Smooth muscle cell (in vitro differentiated cells): Measurements from ENCODE around the gene LIMCH1. TPM values are rescaled to one million over a fixed set of nuclear protein-coding genes. Genes with fewer than 3 reads are reported as not detected.

ENCODE experiments used
- DNase-seq: peaks from one replicate; lab custom pipeline; 2025; ENCODE audit not compliant: unreplicated experiment; lab: John Stamatoyannopoulos, UW
- H2AFZ ChIP-seq: fragments of 200-600 bp; sonication (generic); 2 replicates; pipeline ENCODE4 v1.6.0; 2016; ENCODE audit warnings: antibody characterized with exemption, low read depth, mild to moderate bottlenecking
- H3F3A ChIP-seq: fragments of 200-600 bp; sonication (generic); 2 replicates; pipeline ENCODE4 v1.6.0; 2017; ENCODE audit warnings: antibody characterized with exemption, low read depth
- H3K27ac ChIP-seq: fragments of 200-600 bp; sonication (generic); 2 replicates; pipeline ENCODE4 v1.5.1; 2016; ENCODE audit warnings: low read depth, mild to moderate bottlenecking
- H3K27me3 ChIP-seq: fragments of 200-600 bp; sonication (generic); 2 replicates; pipeline ENCODE4 v1.6.1; 2016; ENCODE audit warnings: low read depth, mild to moderate bottlenecking
- H3K36me3 ChIP-seq: fragments of 200-600 bp; sonication (generic); 2 replicates; pipeline ENCODE4 v1.5.1; 2016; ENCODE audit warnings: low read depth
- H3K4me1 ChIP-seq: fragments of 200-600 bp; sonication (generic); 2 replicates; pipeline ENCODE4 v1.5.1; 2016; ENCODE audit warnings: low read depth
- H3K4me2 ChIP-seq: fragments of 200-600 bp; sonication (generic); 2 replicates; pipeline ENCODE4 v1.6.0; 2016; ENCODE audit warnings: mild to moderate bottlenecking
- H3K4me3 ChIP-seq: fragments of 200-600 bp; sonication (generic); 2 replicates; pipeline ENCODE4 v1.5.1; 2016; ENCODE audit warnings: mild to moderate bottlenecking
- H3K79me2 ChIP-seq: fragments of 200-600 bp; sonication (generic); 2 replicates; pipeline ENCODE4 v1.6.0; 2016; ENCODE audit warnings: low read depth, mild to moderate bottlenecking
- H3K9ac ChIP-seq: fragments of 200-600 bp; sonication (generic); 2 replicates; pipeline ENCODE4 v1.6.0; 2016; ENCODE audit warnings: low read depth
- H3K9me3 ChIP-seq: fragments of 200-600 bp; sonication (generic); replicated peaks from 2 replicates; pipeline ENCODE4 v1.5.1; 2016; ENCODE audit warnings: low read depth
- H4K20me1 ChIP-seq: fragments of 200-600 bp; sonication (generic); 2 replicates; pipeline ENCODE4 v1.6.0; 2016; ENCODE audit warnings: low read depth
- CTCF ChIP-seq: fragments of 200-600 bp; sonication (generic); IDR thresholded peaks from 2 replicates; pipeline ENCODE4 v1.5.1; 2017; ENCODE audit warnings: borderline replicate concordance, mild to moderate bottlenecking, antibody characterized with exemption; ENCODE audit not compliant: insufficient read depth, poor library complexity, severe bottlenecking
- WGBS: methylation state at CpG from one replicate; pipeline ENCODE4 v1.1.7; 2016; ENCODE audit warnings: low lambda C conversion rate; 5-methylcytosine and 5-hydroxymethylcytosine counted together
- polyA plus RNA-seq: library from polyadenylated mRNA; unstranded; fragments of >200 nt; fragmentation: Nextera tagmentation; extraction: Ambion mirVana; gene quantifications from 2 replicates; pipeline ENCODE4 v1.2.1, GENCODE V29; 2016
- total RNA-seq: library from RNA; depleted of rRNA; stranded (reverse); fragments of >200 nt; gene quantifications from 2 replicates; pipeline ENCODE4 v1.2.3, GENCODE V29; 2014

Gene LIMCH1
- total and polyA plus RNA-seq, 2 experiments from 2014 or later, result 2.6 to 7.6 TPM

- no peak overlapping the region for H3K4me3 ChIP-seq
- no peak for DNase-seq
- H3K27me3 ChIP-seq, result no peaks in the 10 kb centered on the region
- H3K27ac ChIP-seq, result no peak overlapping the region
- TF ChIP-seq CTCF, result no peak
- no peaks in the 10 kb centered on the region for H3F3A ChIP-seq
- no peaks in the 10 kb centered on the region for H4K20me1 ChIP-seq
- H3K9ac ChIP-seq, result no peak overlapping the region
- 95% methylated on average over 1 of the region's 1 CpG for WGBS
- H3K79me2 ChIP-seq, result no peaks in the 10 kb centered on the region
- H2AFZ ChIP-seq, result no peak overlapping the region
- peaks cover 3% of the 10 kb centered on the region for H3K4me1 ChIP-seq
- no peak overlapping the region for H3K4me2 ChIP-seq
- H3K9me3 ChIP-seq, result no peaks in the 10 kb centered on the region
- no peaks in the 10 kb centered on the region for H3K36me3 ChIP-seq
Observed at GRCh38 chr4:41575665-41576064, 37.7 kb downstream of the LIMCH1 start.

GRCh38 chr4:41579043-41579442, 41.1 kb downstream of the LIMCH1 start:
- DNase-seq, result no peak
- Histone ChIP-seq H3K36me3 (no peaks in the 10 kb centered on the region), H3K27me3 (no peaks in the 10 kb centered on the region), H3K4me2 (no peak overlapping the region), H3K9me3 (no peaks in the 10 kb centered on the region), H3K4me3 (no peak overlapping the region), H3K27ac (no peak overlapping the region), H3K9ac (no peak overlapping the region), H4K20me1 (no peaks in the 10 kb centered on the region), H3K4me1 (no peaks in the 10 kb centered on the region), H2AFZ (no peak overlapping the region), H3F3A (no peaks in the 10 kb centered on the region), H3K79me2 (no peaks in the 10 kb centered on the region)
- TF ChIP-seq CTCF, result no peak
- WGBS, result 93% methylated on average over 3 of the region's 3 CpGs

GRCh38 chr4:41579526-41579925, 41.6 kb downstream of the LIMCH1 start:
- TF ChIP-seq CTCF, result no peak
- Histone ChIP-seq H3K4me2 (no peak overlapping the region), H4K20me1 (no peaks in the 10 kb centered on the region), H3K79me2 (no peaks in the 10 kb centered on the region), H3K4me1 (no peaks in the 10 kb centered on the region), H3K9me3 (no peaks in the 10 kb centered on the region), H2AFZ (no peak overlapping the region), H3K27me3 (no peaks in the 10 kb centered on the region), H3F3A (no peaks in the 10 kb centered on the region), H3K9ac (no peak overlapping the region), H3K4me3 (no peak overlapping the region), H3K27ac (no peak overlapping the region), H3K36me3 (no peaks in the 10 kb centered on the region)
- DNase-seq, result no peak
- 82% methylated on average over 5 of the region's 5 CpGs for WGBS

- no peaks in the 10 kb centered on the region for H3K9me3 ChIP-seq
- no peaks in the 10 kb centered on the region for H3K79me2 ChIP-seq
- no peak overlapping the region for H2AFZ ChIP-seq
- H3K36me3 ChIP-seq, result no peaks in the 10 kb centered on the region
- no peaks in the 10 kb centered on the region for H3K4me1 ChIP-seq
- no peak for DNase-seq
- no peak overlapping the region for H3K9ac ChIP-seq
- H3K4me3 ChIP-seq, result no peak overlapping the region
- H4K20me1 ChIP-seq, result no peaks in the 10 kb centered on the region
- no peak overlapping the region for H3K27ac ChIP-seq
- H3K27me3 ChIP-seq, result no peaks in the 10 kb centered on the region
- TF ChIP-seq CTCF, result no peak
- 92% methylated on average over 4 of the region's 4 CpGs for WGBS
- H3K4me2 ChIP-seq, result no peak overlapping the region
- no peaks in the 10 kb centered on the region for H3F3A ChIP-seq
Observed at GRCh38 chr4:41580007-41580406, 42.0 kb downstream of the LIMCH1 start.
